Transverse colon (tissue), 4 donors: ENCODE measurements around the gene FAAH. TPM values are rescaled to one million over a fixed set of nuclear protein-coding genes. Genes with fewer than 3 reads are reported as not detected.

Experiments
- DNase-seq: peaks from one replicate; pipeline ENCODE4 v3.0.0-alpha.2; 2019
- H3K27ac ChIP-seq, 4 donors: fragments of 200-600 bp; sonication (generic); 2 replicates each; pipeline ENCODE4 v1.5.1; 2016 to 2018; ENCODE audit warnings: inconsistent platforms in 4 of 4
- H3K27me3 ChIP-seq: fragments of 200-600 bp; sonication (generic); 2 replicates; pipeline ENCODE4 v1.5.1; 2017; ENCODE audit warnings: inconsistent platforms
- H3K36me3 ChIP-seq, 4 donors: fragments of 200-600 bp; sonication (generic); 2 replicates each; pipeline ENCODE4 v1.5.1; 2017 to 2019; ENCODE audit warnings: inconsistent platforms in 4 of 4
- H3K4me1 ChIP-seq, 4 donors: fragments of 200-600 bp; sonication (generic); 2 replicates each; pipeline ENCODE4 v1.5.1; 2017 to 2020; ENCODE audit warnings: inconsistent platforms in 4 of 4
- H3K4me3 ChIP-seq, 4 donors: fragments of 200-600 bp; sonication (generic); 1 replicate in 1 of 4; 2 replicates in 3 of 4; pipeline versions ENCODE4 v1.5.1 to v1.6.1; 2017 to 2019; ENCODE audit warnings: inconsistent platforms in 4 of 4
- H3K9me3 ChIP-seq, 2 donors: fragments of 200-600 bp; sonication (generic); 2 replicates each; pipeline ENCODE4 v1.5.1; 2017 to 2019; ENCODE audit warnings: inconsistent platforms in 2 of 2
- CTCF ChIP-seq, 5 experiments: fragments of 200-600 bp in 3 of 5; fragments of 450-650 bp in 2 of 5; sonication (generic) in 3 of 5; IDR thresholded peaks; 1 replicate in 2 of 5; 2 replicates in 3 of 5; pipeline ENCODE4 v1.5.1; 2016 to 2017; ENCODE audit warnings: antibody characterized with exemption in 5 of 5, inconsistent platforms in 3 of 5, mild to moderate bottlenecking in 2 of 5, moderate library complexity in 1 of 5
- EP300 ChIP-seq: sonication (generic); formaldehyde crosslinking; IDR thresholded peaks from one replicate; pipeline ENCODE4 v1.6.1; 2017; ENCODE audit warnings: antibody characterized with exemption, low read depth
- POLR2A ChIP-seq: fragments of 450-650 bp; IDR thresholded peaks from one replicate; pipeline ENCODE4 v1.6.1; 2016; ENCODE audit warnings: antibody characterized with exemption, mild to moderate bottlenecking, moderate library complexity
- POLR2AphosphoS5 ChIP-seq, 3 donors: sonication (generic); formaldehyde crosslinking; IDR thresholded peaks; one replicate each; pipeline ENCODE4 v1.6.1; 2016; ENCODE audit warnings: antibody characterized with exemption in 3 of 3
- WGBS, 2 donors: methylation state at CpG; one replicate each; pipeline ENCODE4 v1.1.5; 2018; ENCODE audit warnings: low coverage in 1 of 2; 5-methylcytosine and 5-hydroxymethylcytosine counted together
- in situ Hi-C, 4 donors: fragments of 200-750 bp; cut with MboI; loops; one replicate each; pipeline versions ENCODE4 v1.15.0 to v1.15.1; 2017; ENCODE audit warnings: low sequenced_read_pairs in 3 of 4, low pct_ligation_motif_present in 1 of 4, low pct_unique_long_range_greater_than_20kb in 1 of 4
- intact Hi-C: fragments of 100-400 bp; cut with DNase I; formaldehyde crosslinking; loops from one replicate; pipeline ENCODE4 v1.15.1; 2023; ENCODE audit warnings: low total_unique reads
- total RNA-seq, 4 donors: library from RNA; depleted of rRNA; stranded (reverse); fragments of >200 nt; gene quantifications; one replicate each; pipeline ENCODE4 v1.1.0, GENCODE V29; 2016

The FAAH gene
- total RNA-seq, 4 donors from 2014 or later, result 90.8 to 349 (median 141) TPM

- H3K4me1 ChIP-seq, result peaks cover 0 to 7% (median 6%) of the 10 kb centered on the region in 4 donors
- no peak overlapping the region for H3K4me3 ChIP-seq
- peaks cover 36% of the 10 kb centered on the region for H3K27me3 ChIP-seq
- no peak overlapping the region for H3K27ac ChIP-seq
- DNase-seq, result no peak
- H3K9me3 ChIP-seq, result no peaks in the 10 kb centered on the region
- TF ChIP-seq POLR2A, result no peak
- no peak for TF ChIP-seq POLR2AphosphoS5 (IDR thresholded peaks at IDR 0.05)
- TF ChIP-seq EP300, result no peak
- TF ChIP-seq CTCF (IDR thresholded peaks at IDR 0.05), result no peak
- in situ Hi-C loops, result loop anchor here in 2 of 4 donors (25.0 kb wide), 1 partner anchor 284 kb away; no protein-coding TSS in a partner anchor
- H3K36me3 ChIP-seq, result no peaks in the 10 kb centered on the region
- intact Hi-C loops, result no loop called here
- 67 to 80% methylated on average over 2 to 15 of the region's 15 CpGs for WGBS, 2 donors
Observed at GRCh38 chr1:46452931-46453325, 58.8 kb downstream of the FAAH start.

GRCh38 chr1:46453449-46453848 is 59.3 kb downstream of the FAAH start:
- DNase-seq, result no peak
- 75% methylated on average over 4 of the region's 4 CpGs; no CpG with 5 or more reads in 1 of the 2 donors for WGBS, 2 donors
- Histone ChIP-seq H3K4me3 (no peak overlapping the region), H3K9me3 (no peaks in the 10 kb centered on the region), H3K36me3 (no peaks in the 10 kb centered on the region), H3K27me3 (peaks cover 30% of the 10 kb centered on the region), H3K4me1 (peaks cover 0 to 3% (median 2%) of the 10 kb centered on the region in 4 donors), H3K27ac (no peak overlapping the region)
- intact Hi-C loops (no loop called here), in situ Hi-C loops (loop anchor here in 2 of 4 donors (25.0 kb wide), 1 partner anchor 284 kb away; no protein-coding TSS in a partner anchor)
- no peak for TF ChIP-seq EP300

GRCh38 chr1:46455951-46456350 is 61.8 kb downstream of the FAAH start:
- Histone ChIP-seq H3K4me1 (no peaks in the 10 kb centered on the region), H3K9me3 (no peaks in the 10 kb centered on the region), H3K27me3 (peaks cover 11% of the 10 kb centered on the region), H3K36me3 (no peaks in the 10 kb centered on the region), H3K27ac (no peak overlapping the region), H3K4me3 (no peak overlapping the region)
- intact Hi-C loops (no loop called here), in situ Hi-C loops (loop anchor here in 2 of 4 donors (25.0 kb wide), 1 partner anchor 281 kb away; no protein-coding TSS in a partner anchor)
- TF ChIP-seq CTCF (IDR thresholded peaks at IDR 0.05) (no peak), POLR2A (no peak), EP300 (no peak), POLR2AphosphoS5 (IDR thresholded peaks at IDR 0.05) (no peak)
- no peak for DNase-seq
- WGBS, 2 donors, result 73 to 88% methylated on average over 5 to 27 of the region's 27 CpGs

GRCh38 chr1:46456411-46456963 is 62.4 kb downstream of the FAAH start:
- no peaks in the 10 kb centered on the region for H3K4me1 ChIP-seq
- no peak overlapping the region for H3K4me3 ChIP-seq
- TF ChIP-seq POLR2A, result no peak
- TF ChIP-seq POLR2AphosphoS5 (IDR thresholded peaks at IDR 0.05), result no peak
- no peak for TF ChIP-seq EP300
- no peak for TF ChIP-seq CTCF (IDR thresholded peaks at IDR 0.05)
- intact Hi-C loops (no loop called here), in situ Hi-C loops (loop anchor here in 2 of 4 donors (25.0 kb wide), 1 partner anchor 281 kb away; no protein-coding TSS in a partner anchor)
- H3K9me3 ChIP-seq, result no peaks in the 10 kb centered on the region
- H3K36me3 ChIP-seq, result no peaks in the 10 kb centered on the region
- H3K27me3 ChIP-seq, result peaks cover 7% of the 10 kb centered on the region
- 72% methylated on average over 5 of the region's 5 CpGs; no CpG with 5 or more reads in 1 of the 2 donors for WGBS, 2 donors
- H3K27ac ChIP-seq, result no peak overlapping the region
- DNase-seq, result no peak

GRCh38 chr1:46457178-46457577 is 63.1 kb downstream of the FAAH start:
- intact Hi-C loops, result no loop called here
- in situ Hi-C loops, result loop anchor here in 2 of 4 donors (25.0 kb wide), 1 partner anchor 280 kb away; no protein-coding TSS in a partner anchor
- WGBS, 2 donors, result 87% methylated on average over 6 of the region's 6 CpGs; no CpG with 5 or more reads in 1 of the 2 donors
- no peak for TF ChIP-seq POLR2AphosphoS5 (IDR thresholded peaks at IDR 0.05)
- no peak for TF ChIP-seq POLR2A
- TF ChIP-seq CTCF (IDR thresholded peaks at IDR 0.05), result no peak
- no peaks in the 10 kb centered on the region for H3K4me1 ChIP-seq
- DNase-seq, result no peak
- no peaks in the 10 kb centered on the region for H3K36me3 ChIP-seq
- H3K27ac ChIP-seq, result no peak overlapping the region
- no peak overlapping the region for H3K4me3 ChIP-seq
- H3K9me3 ChIP-seq, result no peaks in the 10 kb centered on the region
- H3K27me3 ChIP-seq, result peaks cover 6% of the 10 kb centered on the region
